LNCaP clone FGC (cell line): ENCODE measurements around the gene ZNF830.
A peak's percentile ranks its signal among the peaks of the same experiment; 100 is the strongest.

Source experiments
- DNase-seq: peaks from one replicate; pipeline ENCODE4 v3.0.0-alpha.2; 2011; ENCODE audit warnings: low read depth
- H3K4me3 ChIP-seq: 2 replicates; pipeline ENCODE4 v1.5.1; 2011; ENCODE audit warnings: mild to moderate bottlenecking, low read depth, low read length, control low read depth
- TF ChIP-seq, protein P1 (sequence below): IDR thresholded peaks from 2 replicates; pipeline ENCODE4 v1.5.1; 2012; ENCODE audit warnings: mild to moderate bottlenecking; ENCODE audit not compliant: control insufficient read depth, insufficient read depth; ENCODE audit errors: extremely low read depth

Gene ZNF830

GRCh38 chr17:35002876-35003551 lies 41.7 kb downstream of the ZNF830 start:
- no peak overlapping the region for H3K4me3 ChIP-seq
- peak; percentile 72 for DNase-seq
- TF ChIP-seq, protein P1, sequence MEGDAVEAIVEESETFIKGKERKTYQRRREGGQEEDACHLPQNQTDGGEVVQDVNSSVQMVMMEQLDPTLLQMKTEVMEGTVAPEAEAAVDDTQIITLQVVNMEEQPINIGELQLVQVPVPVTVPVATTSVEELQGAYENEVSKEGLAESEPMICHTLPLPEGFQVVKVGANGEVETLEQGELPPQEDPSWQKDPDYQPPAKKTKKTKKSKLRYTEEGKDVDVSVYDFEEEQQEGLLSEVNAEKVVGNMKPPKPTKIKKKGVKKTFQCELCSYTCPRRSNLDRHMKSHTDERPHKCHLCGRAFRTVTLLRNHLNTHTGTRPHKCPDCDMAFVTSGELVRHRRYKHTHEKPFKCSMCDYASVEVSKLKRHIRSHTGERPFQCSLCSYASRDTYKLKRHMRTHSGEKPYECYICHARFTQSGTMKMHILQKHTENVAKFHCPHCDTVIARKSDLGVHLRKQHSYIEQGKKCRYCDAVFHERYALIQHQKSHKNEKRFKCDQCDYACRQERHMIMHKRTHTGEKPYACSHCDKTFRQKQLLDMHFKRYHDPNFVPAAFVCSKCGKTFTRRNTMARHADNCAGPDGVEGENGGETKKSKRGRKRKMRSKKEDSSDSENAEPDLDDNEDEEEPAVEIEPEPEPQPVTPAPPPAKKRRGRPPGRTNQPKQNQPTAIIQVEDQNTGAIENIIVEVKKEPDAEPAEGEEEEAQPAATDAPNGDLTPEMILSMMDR: no peak

DNA sequence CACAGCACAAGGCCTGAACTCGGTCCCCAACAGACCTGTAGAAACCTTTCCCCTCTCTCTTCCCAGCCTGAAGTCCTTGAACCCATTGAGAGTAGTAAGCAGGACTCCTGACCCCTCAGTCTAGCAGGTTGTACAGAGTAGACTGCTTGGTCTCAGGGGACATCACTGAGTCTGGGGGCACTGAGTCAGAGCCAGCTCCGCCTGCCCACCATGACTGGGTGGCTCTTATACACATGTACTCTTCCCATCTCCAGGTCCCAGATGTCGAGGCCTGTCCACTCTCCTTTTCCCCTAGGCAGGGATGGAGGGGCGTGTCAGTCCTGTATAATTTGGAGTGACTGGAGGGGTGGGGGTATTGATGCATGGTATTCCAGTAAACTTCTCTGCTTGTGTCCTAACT lies 42.4 kb downstream of the ZNF830 start:
- H3K4me3 ChIP-seq: no peak overlapping the region
- TF ChIP-seq, protein P1: no peak
- no peak for DNase-seq

DNA sequence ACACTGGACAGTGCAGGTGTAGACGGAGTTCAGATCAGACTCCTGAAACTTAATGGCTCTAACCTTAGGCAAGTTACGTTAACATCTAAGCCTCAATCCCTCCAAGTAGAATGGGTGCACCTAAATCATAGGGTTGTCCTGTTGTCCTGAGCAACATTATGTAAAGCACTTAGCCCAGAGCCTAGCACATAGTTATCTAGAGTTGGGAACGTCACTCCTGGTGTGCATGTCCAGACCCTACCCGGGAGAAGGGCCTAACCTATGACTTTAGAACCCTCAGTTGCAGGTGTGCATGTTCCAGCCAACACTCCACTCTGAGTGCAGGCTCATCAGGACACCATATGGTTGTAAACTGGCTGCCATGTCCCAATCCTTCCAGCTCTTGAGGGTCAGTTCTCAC lies 45.0 kb downstream of the ZNF830 start:
- no peak for DNase-seq
- TF ChIP-seq, protein P1: no peak
- no peak overlapping the region for H3K4me3 ChIP-seq

GRCh38 chr17:35006961-35007360 lies 45.6 kb downstream of the ZNF830 start:
- DNase-seq: no peak
- H3K4me3 ChIP-seq: no peak overlapping the region
- TF ChIP-seq, protein P1: no peak

- DNase-seq: no peak
- TF ChIP-seq, protein P1: no peak
- H3K4me3 ChIP-seq: no peak overlapping the region
These were observed 48.8 kb downstream of the ZNF830 start for GRCh38 chr17:35010093-35010492.

DNA sequence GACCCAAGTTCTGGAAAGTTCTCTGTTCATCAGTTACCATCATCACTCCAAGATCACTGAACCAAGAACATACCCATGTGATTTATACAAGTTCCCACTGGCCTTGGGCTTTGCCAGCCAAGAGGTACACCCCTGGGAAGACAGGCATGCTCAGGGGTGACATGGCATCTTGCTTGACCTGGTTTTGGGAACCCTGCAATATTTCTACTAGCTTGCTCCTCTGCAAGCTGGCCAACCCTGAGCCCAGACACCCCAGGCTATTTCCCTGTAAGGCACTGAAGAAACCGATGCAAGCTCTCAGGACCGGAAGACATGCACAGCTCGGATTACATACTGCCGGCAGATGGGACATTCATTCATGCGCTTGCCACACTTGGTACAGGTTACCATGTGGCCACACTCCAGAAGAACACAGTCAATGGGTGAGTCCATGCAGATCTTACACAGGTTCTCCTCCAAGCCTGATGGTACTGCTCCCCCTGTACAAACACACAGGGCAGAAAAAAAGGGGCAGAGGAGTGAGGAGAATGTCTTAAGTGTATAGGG lies 50.4 kb downstream of the ZNF830 start:
- no peak for DNase-seq
- TF ChIP-seq, protein P1: no peak

More for the DNA sequence above, 50.4 kb downstream of the ZNF830 start:
- H3K4me3 ChIP-seq: no peak overlapping the region
